Esophagus squamous epithelium (tissue), 5 donors: ENCODE results near the gene PAOX. TPM values are rescaled to one million over a fixed set of nuclear protein-coding genes. Genes with fewer than 3 reads are reported as not detected.

ENCODE experiments used
- DNase-seq: peaks from one replicate; lab custom pipeline; 2025; lab: John Stamatoyannopoulos, UW
- H3K27ac ChIP-seq, 4 donors: fragments of 200-600 bp; sonication (generic); one replicate each; pipeline ENCODE4 v1.5.1; 2016 to 2019; ENCODE audit warnings: mild to moderate bottlenecking in 1 of 4
- H3K27me3 ChIP-seq, 4 donors: fragments of 200-600 bp; sonication (generic); 1 replicate in 3 of 4; 2 replicates in 1 of 4; pipeline versions ENCODE4 v1.5.1 to v1.6.0; 2017 to 2021; ENCODE audit warnings: antibody characterized with exemption in 1 of 4
- H3K36me3 ChIP-seq, 3 donors: fragments of 200-600 bp; sonication (generic); one replicate each; pipeline ENCODE4 v1.5.1; 2016 to 2019
- H3K4me1 ChIP-seq, 3 donors: fragments of 200-600 bp; sonication (generic); one replicate each; pipeline ENCODE4 v1.5.1; 2017 to 2019
- H3K4me3 ChIP-seq, 4 donors: fragments of 200-600 bp; sonication (generic); 1 replicate in 3 of 4; 2 replicates in 1 of 4; pipeline ENCODE4 v1.5.1; 2016 to 2019; ENCODE audit warnings: mild to moderate bottlenecking in 2 of 4, moderate library complexity in 1 of 4
- H3K9me3 ChIP-seq, 3 donors: fragments of 200-600 bp; sonication (generic); one replicate each; pipeline ENCODE4 v1.5.1; 2016 to 2019
- POLR2A ChIP-seq, 4 donors: fragments of 450-650 bp; IDR thresholded peaks; one replicate each; pipeline ENCODE4 v1.6.1; 2017; ENCODE audit warnings: antibody characterized with exemption in 4 of 4, mild to moderate bottlenecking in 4 of 4, moderate library complexity in 3 of 4
- WGBS, 2 donors: methylation state at CpG; one replicate each; pipeline ENCODE4 v1.1.5; 2018; 5-methylcytosine and 5-hydroxymethylcytosine counted together
- intact Hi-C: fragments of 100-400 bp; cut with DNase I; formaldehyde crosslinking; loops from one replicate; pipeline ENCODE4 v1.15.0; 2022
- total RNA-seq, 4 donors: library from RNA; depleted of rRNA; stranded (reverse); fragments of >200 nt; gene quantifications; one replicate each; pipeline ENCODE4 v1.1.0, GENCODE V29; 2016
- TF ChIP-seq, protein P1 (sequence below), 6 experiments: fragments of 450-650 bp in 4 of 6; fragments of 200-600 bp in 2 of 6; sonication (generic) in 2 of 6; IDR thresholded peaks; one replicate each; pipeline ENCODE4 v1.5.1; 2016 to 2019; ENCODE audit warnings: antibody characterized with exemption in 6 of 6, mild to moderate bottlenecking in 4 of 6, moderate library complexity in 4 of 6
- donor health status: DM: yes; HTN: yes; CAD: no.

PAOX gene
- total RNA-seq, 4 donors from 2014 or later = 11.5 to 16.6 (median 15.9) TPM

DNA sequence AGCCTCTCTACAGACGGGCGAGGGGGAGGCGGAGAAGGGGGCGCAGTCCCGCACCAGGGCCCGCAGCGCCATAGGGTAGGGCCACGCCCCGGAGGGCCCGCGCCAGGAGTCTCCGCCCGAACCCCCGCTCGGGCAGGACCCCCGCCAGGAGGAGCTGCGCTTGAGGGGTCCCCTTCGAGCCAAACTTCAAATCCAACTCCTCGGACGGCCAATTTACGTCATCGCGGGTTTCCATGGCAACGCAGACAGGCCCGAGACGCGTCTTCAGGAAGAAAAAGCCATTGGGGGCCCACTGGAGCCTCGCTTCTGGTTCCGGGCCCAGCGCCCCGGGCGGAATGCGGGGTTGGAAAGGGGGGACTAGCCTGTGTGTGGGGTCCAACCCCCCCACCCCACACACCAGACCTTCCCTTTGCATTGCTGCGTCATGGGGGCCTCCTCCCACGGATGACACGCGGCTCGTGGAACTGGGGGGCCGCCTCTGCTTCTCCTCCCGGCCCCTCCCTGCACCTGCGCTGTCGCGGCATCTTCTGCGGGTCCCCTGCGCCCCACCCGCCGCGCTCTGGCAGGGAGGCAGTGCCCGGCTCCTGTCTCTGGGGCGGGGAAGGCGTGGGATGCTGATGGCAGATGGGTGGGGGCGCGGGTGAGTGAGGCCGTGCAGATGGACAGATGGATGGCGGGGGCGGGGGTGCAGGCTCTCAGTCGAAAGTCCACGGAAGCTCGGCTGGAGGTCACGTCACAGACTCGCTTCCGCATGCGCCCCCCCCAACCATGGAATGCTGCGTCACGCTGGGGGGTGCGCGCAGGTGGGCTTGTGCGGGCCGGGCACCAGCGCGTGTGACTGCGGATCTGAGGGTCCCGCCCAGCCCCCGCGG is 43.6 kb upstream of the PAOX start:
- 1% methylated on average over 18 to 22 of the region's 75 CpGs for WGBS, 2 donors
- peaks cover 8 to 91% (median 26%) of the 10 kb centered on the region in 4 donors for H3K27me3 ChIP-seq
- no peaks in the 10 kb centered on the region for H3K36me3 ChIP-seq
- no peaks in the 10 kb centered on the region for H3K9me3 ChIP-seq
- H3K4me3 ChIP-seq = peak overlapping the region; percentile 9 to 56 (median 38)
- H3K27ac ChIP-seq = peak overlapping the region in 1 of 4 donors; percentile 17
- no peak for TF ChIP-seq POLR2A (IDR thresholded peaks at IDR 0.05)
- no peak for DNase-seq
- intact Hi-C loops = no loop called here
- peaks cover 18 to 25% (median 18%) of the 10 kb centered on the region in 3 donors for H3K4me1 ChIP-seq

DNA sequence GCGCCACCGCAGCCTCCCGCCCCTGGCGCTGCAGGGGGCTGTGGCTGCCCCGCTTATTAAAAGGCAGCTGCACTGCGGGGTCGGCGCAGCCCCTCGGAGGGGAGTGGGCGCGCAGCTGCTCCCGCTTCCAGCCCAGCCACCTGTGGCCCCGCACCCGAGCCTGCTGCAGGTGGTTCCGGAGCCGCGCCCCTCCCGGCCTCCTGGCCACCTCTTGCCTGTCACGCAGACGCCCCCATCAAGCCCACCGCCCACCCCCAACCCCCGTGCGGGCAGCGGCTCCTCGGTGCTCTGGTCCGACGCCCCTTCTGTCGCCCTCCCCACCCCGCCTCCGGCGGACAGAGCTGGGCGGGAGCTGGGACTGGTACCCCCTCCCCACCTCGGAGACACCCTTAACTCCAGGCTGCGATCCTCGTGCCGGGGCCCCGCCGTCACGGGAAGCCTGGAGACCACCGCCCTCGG is 42.9 kb upstream of the PAOX start:
- no peaks in the 10 kb centered on the region for H3K9me3 ChIP-seq
- 0% methylated on average over 3 of the region's 41 CpGs; no CpG with 5 or more reads in 1 of the 2 donors for whole genome bisulfite sequencing, 2 donors
- no peaks in the 10 kb centered on the region for H3K36me3 ChIP-seq
- TF ChIP-seq, protein P1, sequence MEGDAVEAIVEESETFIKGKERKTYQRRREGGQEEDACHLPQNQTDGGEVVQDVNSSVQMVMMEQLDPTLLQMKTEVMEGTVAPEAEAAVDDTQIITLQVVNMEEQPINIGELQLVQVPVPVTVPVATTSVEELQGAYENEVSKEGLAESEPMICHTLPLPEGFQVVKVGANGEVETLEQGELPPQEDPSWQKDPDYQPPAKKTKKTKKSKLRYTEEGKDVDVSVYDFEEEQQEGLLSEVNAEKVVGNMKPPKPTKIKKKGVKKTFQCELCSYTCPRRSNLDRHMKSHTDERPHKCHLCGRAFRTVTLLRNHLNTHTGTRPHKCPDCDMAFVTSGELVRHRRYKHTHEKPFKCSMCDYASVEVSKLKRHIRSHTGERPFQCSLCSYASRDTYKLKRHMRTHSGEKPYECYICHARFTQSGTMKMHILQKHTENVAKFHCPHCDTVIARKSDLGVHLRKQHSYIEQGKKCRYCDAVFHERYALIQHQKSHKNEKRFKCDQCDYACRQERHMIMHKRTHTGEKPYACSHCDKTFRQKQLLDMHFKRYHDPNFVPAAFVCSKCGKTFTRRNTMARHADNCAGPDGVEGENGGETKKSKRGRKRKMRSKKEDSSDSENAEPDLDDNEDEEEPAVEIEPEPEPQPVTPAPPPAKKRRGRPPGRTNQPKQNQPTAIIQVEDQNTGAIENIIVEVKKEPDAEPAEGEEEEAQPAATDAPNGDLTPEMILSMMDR (IDR thresholded peaks at IDR 0.05) = no peak
- TF ChIP-seq POLR2A (IDR thresholded peaks at IDR 0.05) = no peak
- peak overlapping the region in 3 of 4 donors; percentile 31 to 56 (median 45) for H3K4me3 ChIP-seq
- no peak for DNase-seq
- intact Hi-C loops = no loop called here
- peaks cover 18 to 25% (median 18%) of the 10 kb centered on the region in 3 donors for H3K4me1 ChIP-seq
- peak overlapping the region in 1 of 4 donors; percentile 17 for H3K27ac ChIP-seq
- H3K27me3 ChIP-seq = peaks cover 8 to 92% (median 26%) of the 10 kb centered on the region in 4 donors

DNA sequence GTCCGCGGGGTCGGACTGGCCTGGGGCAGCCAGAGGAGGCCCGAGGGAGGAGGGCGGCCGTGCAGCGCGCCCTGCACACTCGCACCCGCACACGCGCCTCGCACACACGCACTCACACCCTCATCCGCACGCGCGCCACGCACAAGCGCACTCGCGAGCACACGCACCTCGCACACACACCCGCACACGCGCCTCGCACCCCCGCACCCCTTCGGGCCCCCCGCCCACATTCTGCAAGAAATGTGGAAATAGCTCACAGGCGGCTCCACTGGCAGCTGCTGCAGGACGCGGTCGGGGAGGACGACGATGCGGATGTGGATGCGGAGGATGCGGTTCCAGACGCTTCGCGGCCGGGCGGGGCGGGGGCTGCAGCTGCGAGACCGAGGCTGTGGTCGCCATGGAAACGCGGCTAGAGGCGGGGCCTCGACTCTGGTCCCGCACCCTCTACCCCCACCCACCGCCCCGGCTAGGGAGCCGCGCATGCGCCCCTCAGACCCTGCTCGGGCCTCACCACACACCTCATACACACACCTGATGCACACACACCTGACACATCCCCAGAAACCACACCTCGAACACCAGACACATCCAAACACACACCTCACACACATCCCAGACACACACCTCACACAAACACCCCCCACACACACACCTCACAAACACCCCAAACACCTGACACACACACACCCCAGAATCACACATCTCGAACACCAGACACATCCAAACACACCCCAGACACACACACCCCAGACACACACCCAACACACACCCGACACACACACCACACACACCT is 42.3 kb upstream of the PAOX start, which contains the start of gene CALY:
CALY (minus strand) TSS at position 320 of the 793 bp plus-strand sequence. CDS start 7,907 bp downstream, outside the sequence.
- Histone ChIP-seq H3K27ac (peak within 1 kb of the TSS in 1 of 4 donors; percentile 17), H3K27me3 (peaks cover 8 to 92% (median 26%) of the 10 kb centered on the region in 4 donors), H3K9me3 (no peaks in the 10 kb centered on the region), H3K4me1 (peaks cover 18 to 25% (median 18%) of the 10 kb centered on the region in 3 donors), H3K4me3 (peak within 1 kb of the TSS; percentile 9 to 56 (median 38)), H3K36me3 (no peaks in the 10 kb centered on the region)
- WGBS, 2 donors = 11 to 15% methylated on average over 10 to 16 of the region's 63 CpGs
- DNase-seq = no peak
- intact Hi-C loops = no loop called here
- no peak for TF ChIP-seq POLR2A (IDR thresholded peaks at IDR 0.05)
- TF ChIP-seq, protein P1 (IDR thresholded peaks at IDR 0.05) = no peak

DNA sequence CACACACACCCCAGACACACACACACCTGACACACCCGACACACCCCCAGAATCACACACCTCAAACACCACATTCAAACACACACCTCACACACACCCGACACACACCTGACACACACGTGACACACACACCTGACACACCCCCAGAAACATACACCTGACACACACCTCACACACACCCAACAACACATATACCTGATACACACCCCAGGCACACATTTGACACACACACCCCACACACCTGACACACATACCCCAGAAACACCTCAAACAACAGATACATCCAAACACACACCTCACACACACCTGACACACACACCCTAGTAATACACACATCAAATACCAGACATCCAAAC is 41.7 kb upstream of the PAOX start:
- intact Hi-C loops = no loop called here
- Histone ChIP-seq H3K4me3 (no peak overlapping the region), H3K27ac (no peak overlapping the region), H3K9me3 (no peaks in the 10 kb centered on the region), H3K36me3 (no peaks in the 10 kb centered on the region), H3K27me3 (peaks cover 8 to 92% (median 26%) of the 10 kb centered on the region in 4 donors), H3K4me1 (peaks cover 18 to 25% (median 18%) of the 10 kb centered on the region in 3 donors)
- 81% methylated on average over 3 of the region's 3 CpGs for WGBS, 2 donors
- no peak for DNase-seq
- TF ChIP-seq, protein P1 (IDR thresholded peaks at IDR 0.05) = no peak
- no peak for TF ChIP-seq POLR2A (IDR thresholded peaks at IDR 0.05)
